ENCODE results near the gene ASTL.

Gene ASTL

DNA sequence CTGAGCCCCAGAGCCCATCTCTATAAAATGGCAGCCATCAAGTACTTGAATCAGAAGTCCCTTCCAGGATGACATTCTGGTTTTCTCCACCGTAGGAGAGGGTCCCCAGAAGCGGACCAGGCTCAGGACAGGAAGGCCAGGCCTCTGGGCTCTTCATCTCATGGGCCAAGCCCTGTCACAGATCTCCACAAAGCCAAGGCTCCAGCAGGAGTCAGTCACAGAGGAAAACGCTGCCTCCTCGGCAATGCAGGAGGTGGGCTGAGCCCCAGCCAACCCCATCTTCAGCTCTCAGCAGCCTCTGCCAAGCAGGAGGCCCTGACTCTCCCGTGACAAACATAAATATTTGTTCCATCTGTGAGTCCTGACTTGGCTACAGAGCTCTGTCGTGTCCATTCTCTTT lies 64.1 kb downstream of the ASTL start:
- no peak for DNase-seq

- DNase-seq: no peak
Measured at GRCh38 chr2:96073170-96073775, 65.0 kb downstream of the ASTL start.
